Esophagus muscularis mucosa (tissue), 4 donors: ENCODE results near the gene MMS22L. TPM values are rescaled to one million over a fixed set of nuclear protein-coding genes. Genes with fewer than 3 reads are reported as not detected.

Experiments
- DNase-seq: peaks from one replicate; pipeline ENCODE4 v3.0.0-alpha.2; 2017; ENCODE audit errors: extremely low spot score
- H3K27ac ChIP-seq, 4 donors: fragments of 200-600 bp; sonication (generic); replicated peaks in 1 of 4; 1 replicate in 3 of 4; 2 replicates in 1 of 4; pipeline ENCODE4 v1.5.1; 2016 to 2019; ENCODE audit warnings: mild to moderate bottlenecking in 1 of 4
- H3K27me3 ChIP-seq, 4 donors: fragments of 200-600 bp; sonication (generic); one replicate each; pipeline versions ENCODE4 v1.5.1 to v1.6.0; 2016 to 2019
- H3K36me3 ChIP-seq, 4 donors: fragments of 200-600 bp; sonication (generic); one replicate each; pipeline ENCODE4 v1.5.1; 2016 to 2019
- H3K4me1 ChIP-seq, 4 donors: fragments of 200-600 bp; sonication (generic); one replicate each; pipeline ENCODE4 v1.5.1; 2016 to 2019
- H3K4me3 ChIP-seq, 4 donors: fragments of 200-600 bp; sonication (generic); 1 replicate in 2 of 4; 2 replicates in 2 of 4; pipeline ENCODE4 v1.5.1; 2016 to 2019; ENCODE audit warnings: mild to moderate bottlenecking in 4 of 4, moderate library complexity in 1 of 4
- H3K9me3 ChIP-seq, 4 donors: fragments of 200-600 bp; sonication (generic); 1 replicate in 3 of 4; 2 replicates in 1 of 4; pipeline ENCODE4 v1.5.1; 2016 to 2019
- CTCF ChIP-seq, 3 experiments: fragments of 200-600 bp in 2 of 3; fragments of 450-650 bp in 1 of 3; sonication (generic) in 2 of 3; IDR thresholded peaks; one replicate each; pipeline ENCODE4 v1.5.1; 2017 to 2019; ENCODE audit warnings: antibody characterized with exemption in 3 of 3, mild to moderate bottlenecking in 2 of 3, moderate library complexity in 1 of 3
- EP300 ChIP-seq: sonication (generic); formaldehyde crosslinking; IDR thresholded peaks from one replicate; pipeline ENCODE4 v1.6.1; 2017; ENCODE audit warnings: antibody characterized with exemption
- POLR2A ChIP-seq: fragments of 450-650 bp; IDR thresholded peaks from one replicate; pipeline ENCODE4 v1.6.1; 2017; ENCODE audit warnings: antibody characterized with exemption, moderate library complexity, mild to moderate bottlenecking, low read depth
- POLR2AphosphoS5 ChIP-seq, 2 donors: sonication (generic); formaldehyde crosslinking; IDR thresholded peaks; one replicate each; pipeline ENCODE4 v1.6.1; 2017; ENCODE audit warnings: antibody characterized with exemption in 2 of 2
- WGBS: methylation state at CpG from one replicate; pipeline ENCODE4 v1.1.5; 2018; 5-methylcytosine and 5-hydroxymethylcytosine counted together
- intact Hi-C: fragments of 100-400 bp; cut with DNase I; formaldehyde crosslinking; loops from one replicate; pipeline ENCODE4 v1.15.1; 2023
- total RNA-seq, 4 donors: library from RNA; depleted of rRNA; stranded (reverse); fragments of >200 nt; gene quantifications; one replicate each; pipeline versions ENCODE4 v1.1.0 to v1.2.1, GENCODE V29; 2016

The MMS22L gene
- total RNA-seq, 4 donors from 2014 or later: 2.8 to 5.5 (median 4.0) TPM

- DNase-seq: no peak
- no peaks in the 10 kb centered on the region for H3K9me3 ChIP-seq
- intact Hi-C loops: no loop called here
- H3K36me3 ChIP-seq: no peaks in the 10 kb centered on the region
- no peaks in the 10 kb centered on the region for H3K4me1 ChIP-seq
- TF ChIP-seq POLR2AphosphoS5 (IDR thresholded peaks at IDR 0.05): no peak
- no peak for TF ChIP-seq POLR2A
- TF ChIP-seq EP300: no peak
- TF ChIP-seq CTCF (IDR thresholded peaks at IDR 0.05): no peak
- no peak overlapping the region for H3K4me3 ChIP-seq
- H3K27ac ChIP-seq: no peak overlapping the region
- no peaks in the 10 kb centered on the region for H3K27me3 ChIP-seq
- 95% methylated on average over 1 of the region's 1 CpG for WGBS
Measured at GRCh38 chr6:97138581-97138980, 144.4 kb downstream of the MMS22L start.

- intact Hi-C loops: no loop called here
- 80% methylated on average over 7 of the region's 7 CpGs for WGBS
- TF ChIP-seq CTCF (IDR thresholded peaks at IDR 0.05): no peak
- no peak for TF ChIP-seq POLR2A
- TF ChIP-seq POLR2AphosphoS5 (IDR thresholded peaks at IDR 0.05): no peak
- no peak for TF ChIP-seq EP300
- DNase-seq: no peak
- Histone ChIP-seq H3K27me3 (no peaks in the 10 kb centered on the region), H3K9me3 (no peaks in the 10 kb centered on the region), H3K4me1 (no peaks in the 10 kb centered on the region), H3K27ac (no peak overlapping the region), H3K4me3 (no peak overlapping the region), H3K36me3 (no peaks in the 10 kb centered on the region)
Measured at GRCh38 chr6:97136626-97137358, 146.2 kb downstream of the MMS22L start.

GRCh38 chr6:97133067-97133466, 149.9 kb downstream of the MMS22L start:
- H3K4me3 ChIP-seq: no peak overlapping the region
- H3K4me1 ChIP-seq: no peaks in the 10 kb centered on the region
- TF ChIP-seq EP300 (no peak), POLR2AphosphoS5 (IDR thresholded peaks at IDR 0.05) (no peak), CTCF (IDR thresholded peaks at IDR 0.05) (no peak), POLR2A (no peak)
- 76% methylated on average over 1 of the region's 1 CpG for WGBS
- no peak for DNase-seq
- H3K9me3 ChIP-seq: no peaks in the 10 kb centered on the region
- no peak overlapping the region for H3K27ac ChIP-seq
- no peaks in the 10 kb centered on the region for H3K27me3 ChIP-seq
- intact Hi-C loops: no loop called here
- no peaks in the 10 kb centered on the region for H3K36me3 ChIP-seq

GRCh38 chr6:97129106-97129505, 153.9 kb downstream of the MMS22L start:
- WGBS: 60% methylated on average over 2 of the region's 2 CpGs
- H3K4me1 ChIP-seq: no peaks in the 10 kb centered on the region
- H3K27me3 ChIP-seq: no peaks in the 10 kb centered on the region
- DNase-seq: no peak
- no peaks in the 10 kb centered on the region for H3K36me3 ChIP-seq
- no peak overlapping the region for H3K27ac ChIP-seq
- H3K9me3 ChIP-seq: no peaks in the 10 kb centered on the region
- no peak overlapping the region for H3K4me3 ChIP-seq
- no peak for TF ChIP-seq EP300
- no peak for TF ChIP-seq POLR2A
- no peak for TF ChIP-seq POLR2AphosphoS5 (IDR thresholded peaks at IDR 0.05)
- TF ChIP-seq CTCF (IDR thresholded peaks at IDR 0.05): no peak
- intact Hi-C loops: no loop called here

GRCh38 chr6:97128507-97128906, 154.5 kb downstream of the MMS22L start:
- Histone ChIP-seq H3K4me3 (no peak overlapping the region), H3K27ac (no peak overlapping the region), H3K9me3 (no peaks in the 10 kb centered on the region), H3K4me1 (no peaks in the 10 kb centered on the region), H3K36me3 (no peaks in the 10 kb centered on the region), H3K27me3 (no peaks in the 10 kb centered on the region)
- TF ChIP-seq POLR2A (no peak), POLR2AphosphoS5 (IDR thresholded peaks at IDR 0.05) (no peak), CTCF (IDR thresholded peaks at IDR 0.05) (no peak), EP300 (no peak)
- DNase-seq: no peak
- 74% methylated on average over 4 of the region's 4 CpGs for WGBS
- intact Hi-C loops: no loop called here
